Measurements from ENCODE around the gene TGFB2. TPM values are rescaled to one million over a fixed set of nuclear protein-coding genes. Genes with fewer than 3 reads are reported as not detected.

Gene TGFB2
- total RNA-seq, 1 experiment from 2014 or later = not detected

DNA sequence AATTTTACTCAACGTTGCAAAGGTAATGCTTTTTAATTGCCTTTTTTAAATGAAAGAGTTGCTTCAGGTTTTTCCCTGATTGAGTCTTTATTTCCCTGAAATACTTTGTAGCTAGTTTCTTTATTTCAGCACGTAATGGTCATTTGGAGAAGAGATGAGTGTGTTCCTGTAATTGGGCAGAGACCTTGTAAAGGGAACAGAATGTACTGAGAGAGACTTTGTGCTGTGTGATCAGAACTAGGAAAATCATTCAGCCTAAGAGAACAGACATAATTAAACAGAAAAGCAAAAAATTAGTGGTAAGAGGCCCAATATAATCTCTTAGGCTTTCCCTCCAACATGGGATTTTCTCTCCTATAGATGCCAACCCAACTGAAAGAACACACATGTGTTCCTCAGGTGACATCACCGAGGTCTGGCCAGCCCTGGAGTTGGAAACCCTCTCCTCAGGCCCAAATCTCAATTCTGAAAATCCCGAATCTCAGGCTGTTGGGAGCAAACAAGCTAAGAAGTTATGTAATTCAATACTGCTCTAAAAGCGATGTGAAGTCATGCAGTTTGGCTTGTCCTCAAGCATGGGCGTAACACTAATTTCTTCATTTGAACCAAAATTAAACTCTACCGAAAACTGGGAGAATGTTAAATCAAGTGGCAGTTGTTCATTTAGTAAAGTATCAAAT is 102.0 kb downstream of the TGFB2 start:
- H3K9me3 Mint-ChIP-seq = peaks cover 0 to 3% of the 10 kb centered on the region in 2 experiments; a peak in 3 of 5 replicates
- H3K79me2 ChIP-seq (ENCODE audit: insufficient read depth, low read length) = no peaks in the 10 kb centered on the region
- H3K9ac ChIP-seq (ENCODE audit: extremely low read depth, insufficient read length, low read length) = no peak overlapping the region
- no peak for DNase-seq
- TF ChIP-seq, protein P1, sequence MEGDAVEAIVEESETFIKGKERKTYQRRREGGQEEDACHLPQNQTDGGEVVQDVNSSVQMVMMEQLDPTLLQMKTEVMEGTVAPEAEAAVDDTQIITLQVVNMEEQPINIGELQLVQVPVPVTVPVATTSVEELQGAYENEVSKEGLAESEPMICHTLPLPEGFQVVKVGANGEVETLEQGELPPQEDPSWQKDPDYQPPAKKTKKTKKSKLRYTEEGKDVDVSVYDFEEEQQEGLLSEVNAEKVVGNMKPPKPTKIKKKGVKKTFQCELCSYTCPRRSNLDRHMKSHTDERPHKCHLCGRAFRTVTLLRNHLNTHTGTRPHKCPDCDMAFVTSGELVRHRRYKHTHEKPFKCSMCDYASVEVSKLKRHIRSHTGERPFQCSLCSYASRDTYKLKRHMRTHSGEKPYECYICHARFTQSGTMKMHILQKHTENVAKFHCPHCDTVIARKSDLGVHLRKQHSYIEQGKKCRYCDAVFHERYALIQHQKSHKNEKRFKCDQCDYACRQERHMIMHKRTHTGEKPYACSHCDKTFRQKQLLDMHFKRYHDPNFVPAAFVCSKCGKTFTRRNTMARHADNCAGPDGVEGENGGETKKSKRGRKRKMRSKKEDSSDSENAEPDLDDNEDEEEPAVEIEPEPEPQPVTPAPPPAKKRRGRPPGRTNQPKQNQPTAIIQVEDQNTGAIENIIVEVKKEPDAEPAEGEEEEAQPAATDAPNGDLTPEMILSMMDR (conservative IDR thresholded peaks at IDR 0.05) = no peak
- no CpG with 5 or more reads among the region's 7 CpGs for WGBS (ENCODE audit: extremely low coverage, insufficient read length, low lambda C conversion rate)
- peaks cover 0 to 6% (median 0%) of the 10 kb centered on the region in 3 experiments; a peak in 2 of 7 replicates for H3K36me3 Mint-ChIP-seq (ENCODE audit: insufficient read depth in 1 of 3, low read depth in 3 of 3)
- H3K23me2 ChIP-seq (ENCODE audit: insufficient read length, low read depth, low read length, poor library complexity, severe bottlenecking) = no peaks in the 10 kb centered on the region
- no peaks in the 10 kb centered on the region for H4K20me1 ChIP-seq (ENCODE audit: control insufficient read depth, insufficient read depth, insufficient read length)
- H4K91ac ChIP-seq (ENCODE audit: insufficient read length, low read depth, low read length) = no peak overlapping the region
- no peak overlapping the region for H3K23ac ChIP-seq (ENCODE audit: insufficient read length, low read depth, low read length)
- no peaks in the 10 kb centered on the region for H3K27me3 Mint-ChIP-seq (ENCODE audit: low read depth)
- H2BK12ac ChIP-seq (ENCODE audit: insufficient read length, low read depth, low read length) = no peak overlapping the region
- no peaks in the 10 kb centered on the region for H3K9me3 ChIP-seq (ENCODE audit: control insufficient read depth, low read depth, low read length)
- H2AFZ ChIP-seq (ENCODE audit: low read length) = no peak overlapping the region
- no peak overlapping the region for H4K8ac ChIP-seq (replicated peaks; ENCODE audit: insufficient read length, low read depth, low read length)
- H3K4me1 Mint-ChIP-seq = peaks cover 2 to 6% of the 10 kb centered on the region in 2 experiments; a peak in 1 of 4 replicates
- H3K4me2 ChIP-seq (ENCODE audit: insufficient read depth, insufficient read length, low read length) = no peak overlapping the region
- no peak overlapping the region for H2BK20ac ChIP-seq (ENCODE audit: low read depth, low read length, poor library complexity, severe bottlenecking)
- no peak overlapping the region for H2BK5ac ChIP-seq (ENCODE audit: insufficient read length, low read length)
- H3K56ac ChIP-seq (ENCODE audit: insufficient read length, low read depth, low read length) = no peak overlapping the region
- no peak overlapping the region for H4K5ac ChIP-seq (ENCODE audit: insufficient read length, low read depth, low read length)
- no peak overlapping the region for H3K4me3 Mint-ChIP-seq
- H3K27ac ChIP-seq (ENCODE audit: insufficient read length, low read depth, low read length) = no peak overlapping the region
- H3K4ac ChIP-seq (ENCODE audit: low read depth, low read length) = no peak overlapping the region
- H3K27ac Mint-ChIP-seq = no peak overlapping the region
- no peaks in the 10 kb centered on the region for H3K4me1 ChIP-seq (ENCODE audit: insufficient read depth, low read length)
- H3K18ac ChIP-seq (ENCODE audit: insufficient read length, low read depth, low read length) = no peak overlapping the region
- H3K14ac ChIP-seq (ENCODE audit: insufficient read depth, low read length) = no peak overlapping the region
- no peaks in the 10 kb centered on the region for H3K27me3 ChIP-seq (ENCODE audit: insufficient read depth, low read length)
- H2BK120ac ChIP-seq (ENCODE audit: low read depth, low read length, poor library complexity, severe bottlenecking) = no peak overlapping the region
- H2BK15ac ChIP-seq (ENCODE audit: low read depth, low read length) = no peak overlapping the region
- H3T11ph ChIP-seq (ENCODE audit: low read length) = no peak overlapping the region
- no peaks in the 10 kb centered on the region for H3K79me1 ChIP-seq (ENCODE audit: insufficient read depth, low read depth, low read length, poor library complexity, severe bottlenecking)
- H2AK5ac ChIP-seq (ENCODE audit: insufficient read length, low read length) = no peak overlapping the region
